Skeletal muscle satellite cell (primary cell): Measurements from ENCODE around the gene MYH16.
"Not testable (repeated sequence)": the region's sequence is repeated elsewhere in the genome, so short reads cannot be mapped to it uniquely, and the experiment has no call there.

Experiments
- H3K27me3 ChIP-seq: 2 replicates; pipeline ENCODE4 v1.7.0; 2013; ENCODE audit warnings: low read length; ENCODE audit not compliant: control insufficient read depth, insufficient read depth
- H3K36me3 ChIP-seq: 2 replicates; pipeline ENCODE4 v1.7.0; 2013; ENCODE audit warnings: mild to moderate bottlenecking, control low read depth, low read length; ENCODE audit not compliant: insufficient read depth
- H3K4me1 ChIP-seq: 2 replicates; pipeline ENCODE4 v1.7.0; 2013; ENCODE audit warnings: low read length; ENCODE audit not compliant: control insufficient read depth, insufficient read depth
- H3K4me2 ChIP-seq: 2 replicates; pipeline ENCODE4 v1.7.0; 2013; ENCODE audit warnings: mild to moderate bottlenecking, low read length
- H3K4me3 ChIP-seq: 2 replicates; pipeline ENCODE4 v1.7.0; 2013; ENCODE audit warnings: low read length
- H3K9ac ChIP-seq: 2 replicates; pipeline ENCODE4 v1.7.0; 2013; ENCODE audit warnings: mild to moderate bottlenecking, low read depth, low read length, moderate library complexity
- H3K9me3 ChIP-seq: replicated peaks from 2 replicates; pipeline ENCODE4 v1.7.0; 2013; ENCODE audit warnings: mild to moderate bottlenecking, control low read depth, low read length

The MYH16 gene

DNA sequence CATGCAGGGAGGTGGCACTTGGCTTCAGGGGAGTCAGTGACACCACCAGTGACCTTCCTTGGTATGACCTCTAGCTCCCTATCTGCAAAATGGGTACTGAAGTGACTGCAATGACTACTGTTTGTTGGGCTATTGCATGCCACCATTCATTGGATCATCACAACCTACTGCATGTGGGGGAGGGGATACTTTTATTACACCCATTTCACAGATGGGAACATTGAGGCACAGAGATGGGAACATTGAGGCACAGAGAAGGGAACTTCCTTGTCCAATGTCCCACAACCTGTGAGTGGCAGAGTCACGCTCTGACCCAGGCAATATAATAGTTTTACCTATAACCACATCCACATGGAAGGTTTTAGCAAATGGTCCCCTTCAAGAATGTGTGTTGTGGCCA, 12.2 kb upstream of the MYH16 start:
- no peak overlapping the region for H3K4me3 ChIP-seq
- H3K27me3 ChIP-seq = peaks cover 19% of the 10 kb centered on the region
- no peak overlapping the region for H3K4me2 ChIP-seq
- H3K9me3 ChIP-seq = no peaks in the 10 kb centered on the region
- no peaks in the 10 kb centered on the region for H3K4me1 ChIP-seq
- no peak overlapping the region for H3K9ac ChIP-seq
- no peaks in the 10 kb centered on the region for H3K36me3 ChIP-seq

GRCh38 chr7:99261646-99262045, 11.0 kb upstream of the MYH16 start:
- H3K4me3 ChIP-seq = no peak overlapping the region
- no peaks in the 10 kb centered on the region for H3K9me3 ChIP-seq
- no peak overlapping the region for H3K9ac ChIP-seq
- H3K27me3 ChIP-seq = peaks cover 14% of the 10 kb centered on the region
- H3K4me1 ChIP-seq = no peaks in the 10 kb centered on the region
- no peaks in the 10 kb centered on the region for H3K36me3 ChIP-seq
- H3K4me2 ChIP-seq = no peak overlapping the region

- Histone ChIP-seq H3K27me3 (peaks cover 14% of the 10 kb centered on the region), H3K4me3 (no peak overlapping the region), H3K4me2 (no peak overlapping the region), H3K9me3 (no peaks in the 10 kb centered on the region), H3K36me3 (no peaks in the 10 kb centered on the region), H3K4me1 (peaks cover 17% of the 10 kb centered on the region), H3K9ac (no peak overlapping the region)
Observed at GRCh38 chr7:99265848-99266480, 6.7 kb upstream of the MYH16 start.

- no peak overlapping the region for H3K4me3 ChIP-seq
- peak overlapping the region; percentile 32 for H3K4me2 ChIP-seq
- no peaks in the 10 kb centered on the region for H3K36me3 ChIP-seq
- H3K9ac ChIP-seq = peak overlapping the region; percentile 3
- H3K4me1 ChIP-seq = peaks cover 17% of the 10 kb centered on the region
- no peaks in the 10 kb centered on the region for H3K9me3 ChIP-seq
- peaks cover 12% of the 10 kb centered on the region for H3K27me3 ChIP-seq
Observed at GRCh38 chr7:99267481-99267840, 5.2 kb upstream of the MYH16 start.

- no peaks in the 10 kb centered on the region for H3K9me3 ChIP-seq
- peaks cover 17% of the 10 kb centered on the region for H3K4me1 ChIP-seq
- H3K4me3 ChIP-seq = no peak overlapping the region
- H3K4me2 ChIP-seq = peak overlapping the region; percentile 32
- peak overlapping the region; percentile 3 for H3K9ac ChIP-seq
- no peaks in the 10 kb centered on the region for H3K36me3 ChIP-seq
- H3K27me3 ChIP-seq = peaks cover 6% of the 10 kb centered on the region
Observed at GRCh38 chr7:99267841-99268576, 4.6 kb upstream of the MYH16 start.

DNA sequence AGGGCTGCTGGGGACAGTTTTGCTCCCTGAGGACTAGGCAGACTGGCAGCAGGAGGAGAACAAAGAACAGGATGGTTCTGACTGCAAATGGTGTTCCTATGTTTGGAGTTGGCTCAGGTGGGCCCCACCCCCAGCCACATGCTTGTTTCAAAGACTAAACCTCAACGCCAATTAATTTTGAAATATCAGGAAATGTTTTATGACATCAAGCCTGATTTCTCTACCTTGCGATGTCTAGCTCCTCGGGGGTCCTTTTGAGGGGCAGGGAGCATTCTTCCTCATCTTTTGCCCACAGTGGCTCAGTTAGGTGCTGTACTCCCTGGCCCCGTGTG, 4.1 kb upstream of the MYH16 start:
- Histone ChIP-seq H3K27me3 (peaks cover 6% of the 10 kb centered on the region), H3K9me3 (no peaks in the 10 kb centered on the region), H3K4me2 (no peak overlapping the region), H3K9ac (no peak overlapping the region), H3K4me1 (peaks cover 17% of the 10 kb centered on the region), H3K36me3 (no peaks in the 10 kb centered on the region), H3K4me3 (no peak overlapping the region)

DNA sequence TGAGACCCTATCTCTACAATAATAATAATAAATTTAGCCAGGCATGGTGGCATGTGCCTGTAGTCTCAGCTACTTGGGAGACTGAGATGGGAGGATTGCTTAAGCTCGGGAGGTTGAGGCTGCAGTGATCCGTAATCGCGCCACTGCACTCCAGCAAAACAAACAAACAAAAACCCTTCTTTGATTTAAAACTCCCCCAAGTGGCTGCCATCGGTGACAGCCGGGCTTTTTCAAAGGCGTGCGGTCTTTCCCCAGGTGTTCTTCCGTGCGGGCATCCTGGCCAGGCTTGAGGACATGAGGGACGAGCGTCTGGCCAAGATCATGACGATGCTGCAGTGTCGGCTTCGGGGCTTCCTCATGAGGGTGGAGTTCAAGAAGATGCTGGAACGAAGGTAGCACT, 1.9 kb upstream of the MYH16 start:
- Histone ChIP-seq H3K4me3 (no peak overlapping the region), H3K36me3 (no peaks in the 10 kb centered on the region), H3K4me1 (peaks cover 27% of the 10 kb centered on the region), H3K4me2 (no peak overlapping the region), H3K27me3 (no peaks in the 10 kb centered on the region), H3K9me3 (no peaks in the 10 kb centered on the region), H3K9ac (no peak overlapping the region)

- not testable (repeated sequence) for H3K36me3 ChIP-seq, H3K4me3 ChIP-seq, H3K4me1 ChIP-seq, H3K4me2 ChIP-seq, H3K27me3 ChIP-seq, H3K9me3 ChIP-seq, H3K9ac ChIP-seq
Observed at GRCh38 chr7:99273561-99273960, 922 bp downstream of the MYH16 start.

DNA sequence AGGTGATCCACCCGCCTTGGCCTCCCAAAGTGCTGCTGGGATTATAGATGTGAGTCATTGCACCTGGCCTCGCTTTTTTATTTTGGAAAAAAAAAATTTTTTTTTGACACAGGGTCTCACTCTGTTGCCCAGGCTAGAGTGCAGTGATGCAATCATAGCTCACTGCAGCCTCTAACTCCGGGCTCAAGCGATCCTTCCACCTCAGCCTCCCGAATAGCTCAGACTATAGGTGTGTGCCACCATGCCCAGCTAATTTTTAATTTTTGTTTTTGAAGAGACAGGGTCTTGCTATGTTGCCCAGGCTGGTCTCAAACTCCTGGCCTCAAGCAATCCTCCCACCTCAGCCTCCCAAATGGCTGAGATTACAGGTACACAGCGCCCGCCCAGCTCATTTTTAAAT, 2.3 kb downstream of the MYH16 start:
- H3K9me3 ChIP-seq, H3K4me3 ChIP-seq, H3K27me3 ChIP-seq, H3K4me2 ChIP-seq, H3K36me3 ChIP-seq, H3K4me1 ChIP-seq, H3K9ac ChIP-seq: not testable (repeated sequence)

GRCh38 chr7:99275496-99275895, 2.9 kb downstream of the MYH16 start:
- Histone ChIP-seq H3K4me1 (peaks cover 9% of the 10 kb centered on the region), H3K36me3 (no peaks in the 10 kb centered on the region), H3K4me3 (no peak overlapping the region), H3K9ac (no peak overlapping the region), H3K9me3 (no peaks in the 10 kb centered on the region), H3K4me2 (no peak overlapping the region), H3K27me3 (peaks cover 5% of the 10 kb centered on the region)

DNA sequence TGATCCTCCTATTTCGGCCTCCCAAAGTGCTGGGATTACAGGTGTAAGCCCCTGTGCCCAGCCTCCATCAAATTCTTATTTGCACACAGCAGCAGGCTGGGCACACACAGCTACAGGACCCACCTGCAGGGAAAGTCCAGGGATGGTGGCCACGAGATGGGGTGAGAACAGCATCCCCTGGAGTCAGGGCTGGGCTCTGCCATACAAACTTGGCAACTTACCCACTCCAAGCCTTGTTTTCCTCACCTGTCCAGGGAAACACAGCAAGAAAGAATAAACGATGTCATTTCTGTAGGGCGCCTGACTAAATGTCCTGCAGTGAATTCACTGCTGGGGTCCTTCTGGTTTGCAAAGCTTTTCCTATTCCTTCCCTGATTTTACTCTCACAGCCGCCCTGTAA, 5.5 kb downstream of the MYH16 start:
- no peak overlapping the region for H3K4me3 ChIP-seq
- no peak overlapping the region for H3K4me2 ChIP-seq
- H3K36me3 ChIP-seq = no peaks in the 10 kb centered on the region
- H3K4me1 ChIP-seq = peaks cover 9% of the 10 kb centered on the region
- H3K9ac ChIP-seq = no peak overlapping the region
- peaks cover 5% of the 10 kb centered on the region for H3K27me3 ChIP-seq
- no peaks in the 10 kb centered on the region for H3K9me3 ChIP-seq

GRCh38 chr7:99284165-99284564, 11.5 kb downstream of the MYH16 start:
- not testable (repeated sequence) for H3K4me1 ChIP-seq, H3K36me3 ChIP-seq, H3K9me3 ChIP-seq, H3K9ac ChIP-seq, H3K27me3 ChIP-seq, H3K4me2 ChIP-seq, H3K4me3 ChIP-seq
